Ishikawa (cell line): Measurements from ENCODE around the gene DYNLRB1.

Experiments
- CREB1 ChIP-seq: IDR thresholded peaks from 2 replicates; pipeline ENCODE4 v1.6.1; 2012; ENCODE audit warnings: low read depth
- EGR1 ChIP-seq: IDR thresholded peaks from 2 replicates; pipeline ENCODE4 v1.6.1; 2012
- EP300 ChIP-seq: IDR thresholded peaks from 2 replicates; pipeline ENCODE4 v1.6.1; 2012; ENCODE audit warnings: borderline replicate concordance
- FOXM1 ChIP-seq: IDR thresholded peaks from 2 replicates; pipeline ENCODE4 v1.6.1; 2012; ENCODE audit warnings: low read depth, borderline replicate concordance
- NFIC ChIP-seq: IDR thresholded peaks from 2 replicates; pipeline ENCODE4 v1.6.1; 2012
- RAD21 ChIP-seq: IDR thresholded peaks from 2 replicates; pipeline ENCODE4 v1.6.1; 2012; ENCODE audit warnings: low read depth
- TAF1 ChIP-seq: IDR thresholded peaks from 2 replicates; pipeline ENCODE4 v1.6.1; 2012; ENCODE audit warnings: low read depth, mild to moderate bottlenecking
- TCF12 ChIP-seq: IDR thresholded peaks from 2 replicates; pipeline ENCODE4 v1.6.1; 2012; ENCODE audit warnings: low read depth
- TEAD4 ChIP-seq: IDR thresholded peaks from 2 replicates; pipeline ENCODE4 v1.6.1; 2012
- YY1 ChIP-seq: IDR thresholded peaks from 2 replicates; pipeline ENCODE4 v1.6.1; 2012; ENCODE audit warnings: low read depth
- TF ChIP-seq, protein P1 (sequence below): IDR thresholded peaks from 2 replicates; pipeline ENCODE4 v1.6.1; 2012

DNA sequence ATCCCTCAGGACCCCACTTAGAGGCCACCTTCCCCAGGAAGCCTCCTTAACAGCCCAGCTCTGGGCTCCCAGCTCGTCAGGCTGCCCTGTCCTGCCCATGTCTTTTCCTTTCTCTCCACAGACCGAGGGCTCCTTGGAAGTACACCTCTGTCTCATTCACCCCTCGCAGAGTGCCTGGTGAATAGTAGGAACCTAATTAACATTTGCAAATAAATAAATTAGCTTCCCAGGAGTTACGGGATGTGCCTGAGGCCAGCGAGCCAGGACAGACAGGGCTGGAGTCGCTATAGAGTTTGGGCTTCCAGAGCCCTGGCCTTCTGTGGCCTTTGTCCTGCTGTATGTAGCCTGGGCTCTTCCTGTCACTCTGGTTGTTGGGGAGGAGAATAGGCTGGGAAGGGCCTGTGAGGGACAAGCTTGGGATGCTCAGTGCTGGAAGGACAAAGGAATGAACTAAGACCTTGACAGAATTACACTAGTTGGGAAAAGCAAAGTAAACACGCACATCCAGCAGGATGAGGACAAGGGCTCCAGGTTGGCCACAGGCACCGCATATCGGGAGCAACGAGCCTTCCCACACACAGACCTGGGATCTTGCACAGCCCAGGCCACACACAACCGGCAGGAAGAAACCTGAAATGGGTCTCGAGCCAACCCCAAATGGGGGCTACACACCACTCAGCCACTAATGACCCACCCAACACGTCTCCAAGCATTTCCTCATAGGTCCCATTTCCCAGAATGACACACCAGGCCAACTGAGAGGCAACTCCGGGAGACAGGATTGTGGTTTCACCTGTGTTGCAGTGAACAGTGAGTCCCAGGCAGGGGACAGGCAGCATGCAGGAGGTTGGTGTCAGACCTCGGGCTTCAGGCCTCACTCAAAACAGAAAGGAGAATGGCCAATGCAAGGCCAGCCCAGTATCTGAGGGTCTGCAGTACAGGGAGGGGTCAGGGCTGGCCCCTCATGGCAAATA is 52.0 kb downstream of the DYNLRB1 start:
- TF ChIP-seq EP300 (no peak), NFIC (no peak), TAF1 (no peak), TCF12 (no peak), YY1 (no peak), FOXM1 (no peak), RAD21 (no peak), TEAD4 (no peak), CREB1 (no peak), EGR1 (no peak)
- TF ChIP-seq, protein P1, sequence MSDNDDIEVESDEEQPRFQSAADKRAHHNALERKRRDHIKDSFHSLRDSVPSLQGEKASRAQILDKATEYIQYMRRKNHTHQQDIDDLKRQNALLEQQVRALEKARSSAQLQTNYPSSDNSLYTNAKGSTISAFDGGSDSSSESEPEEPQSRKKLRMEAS, result no peak
